HCT116 (cell line): ENCODE measurements around the gene MRTFB. TPM values are rescaled to one million over a fixed set of nuclear protein-coding genes. Genes with fewer than 3 reads are reported as not detected.

ENCODE experiments used
- ATAC-seq: fragments of 200-7000 bp; cut with Tn5 transposase; 2 replicates; pipeline ENCODE4 v1.9.1; 2020; ENCODE audit warnings: mild to moderate bottlenecking, moderate library complexity
- BruUV-seq: library from RNA; stranded (reverse); fragments of 400-500 nt; replicated peaks from 2 replicates; lab custom pipeline; 2021; lab: Mats Ljungman, UMichigan
- CTCF ChIA-PET: fragments of 300-600 bp; sonication (Branson Sonifier 250); formaldehyde crosslinking; loops from one replicate; lab custom pipeline; 2021; ENCODE audit warnings: antibody characterized with exemption; lab: Charles Lee
- POLR2A ChIA-PET: fragments of 300-600, 350-600 bp; sonication (Branson Sonifier 250); formaldehyde crosslinking; loops from one replicate; lab custom pipeline; 2021; ENCODE audit warnings: antibody characterized with exemption; lab: Charles Lee
- RAD21 ChIA-PET, 2 experiments: fragments of 300-600 bp; sonication (Branson Sonifier 250); formaldehyde crosslinking; loops; one replicate each; lab custom pipeline; 2023; ENCODE audit warnings: low total read pairs in 2 of 2; ENCODE audit not compliant: uncharacterized antibody in 2 of 2, unreplicated experiment in 2 of 2, low non-redundant PET in 1 of 2; lab: Charles Lee
- DNase-seq: peaks from one replicate; pipeline ENCODE4 v3.0.0-alpha.2; 2010; ENCODE audit warnings: low read depth, low spot score
- H2AFZ ChIP-seq: fragments of 200-600 bp; shearing (Covaris generic), sonication (generic); 2 replicates; pipeline ENCODE4 v1.6.1; 2017; ENCODE audit warnings: low read depth, mixed run types, mixed read lengths, antibody characterized with exemption, low read length; ENCODE audit not compliant: poor library complexity, severe bottlenecking
- H3K27ac ChIP-seq: 2 replicates; pipeline ENCODE4 v1.5.1; 2012; ENCODE audit warnings: low read depth, low read length
- H3K27me3 ChIP-seq: fragments of 200-600 bp; sonication (generic); 2 replicates; pipeline ENCODE4 v1.6.1; 2016; ENCODE audit warnings: mixed run types, low read length, mixed read lengths; ENCODE audit not compliant: insufficient read depth
- H3K36me3 ChIP-seq, 2 experiments: fragments of 200-500 bp in 1 of 2; fragments of 200-600 bp in 1 of 2; sonication (Bioruptor generic) in 1 of 2; sonication (generic) in 1 of 2; 2 replicates each; pipeline versions ENCODE4 v1.5.1 to v1.6.1; 2014 to 2016; ENCODE audit warnings: low read length in 2 of 2, inconsistent platforms in 1 of 2, mixed read lengths in 1 of 2, mixed run types in 1 of 2; ENCODE audit not compliant: insufficient read depth in 2 of 2, control insufficient read depth in 1 of 2
- H3K4me1 ChIP-seq, 2 experiments: fragments of 200-600 bp in 1 of 2; sonication (generic) in 1 of 2; 2 replicates each; pipeline versions ENCODE4 v1.5.1 to v1.6.1; 2012 to 2017; ENCODE audit warnings: low read length in 2 of 2, inconsistent platforms in 1 of 2, mild to moderate bottlenecking in 1 of 2, mixed read lengths in 1 of 2, mixed run types in 1 of 2, moderate library complexity in 1 of 2; ENCODE audit not compliant: insufficient read depth in 2 of 2, control insufficient read depth in 1 of 2
- H3K4me2 ChIP-seq: fragments of 200-600 bp; sonication (generic); 2 replicates; pipeline ENCODE4 v1.6.1; 2017; ENCODE audit warnings: mixed run types, low read length, mixed read lengths
- H3K4me3 ChIP-seq, 2 experiments: fragments of 200-600 bp in 1 of 2; sonication (generic) in 1 of 2; replicated peaks in 1 of 2; 2 replicates each; pipeline ENCODE4 v1.5.1; 2011 to 2016; ENCODE audit warnings: low read length in 2 of 2, control low read depth in 1 of 2, low read depth in 1 of 2, mild to moderate bottlenecking in 1 of 2, mixed read lengths in 1 of 2, mixed run types in 1 of 2
- H3K79me2 ChIP-seq: fragments of 200-600 bp; sonication (generic); 2 replicates; pipeline ENCODE4 v1.6.1; 2017; ENCODE audit warnings: mild to moderate bottlenecking, mixed run types, low read length, moderate library complexity, mixed read lengths; ENCODE audit not compliant: insufficient read depth
- H3K9ac ChIP-seq: fragments of 200-600 bp; sonication (generic); 2 replicates; pipeline ENCODE4 v1.6.1; 2016; ENCODE audit warnings: low read length, mixed read lengths
- H3K9me2 ChIP-seq: fragments of 200-600 bp; sonication (generic), shearing (Covaris generic); 2 replicates; pipeline ENCODE4 v1.6.1; 2017; ENCODE audit warnings: mixed run types, mild to moderate bottlenecking, moderate library complexity; ENCODE audit not compliant: insufficient read depth
- H3K9me3 ChIP-seq, 2 experiments: fragments of 200-500 bp in 1 of 2; fragments of 200-600 bp in 1 of 2; sonication (Bioruptor generic) in 1 of 2; sonication (generic) in 1 of 2; 2 replicates each; pipeline ENCODE4 v1.6.1; 2014 to 2017; ENCODE audit warnings: low read length in 2 of 2, mixed read lengths in 2 of 2, inconsistent platforms in 1 of 2, low read depth in 1 of 2, mild to moderate bottlenecking in 1 of 2, mixed run types in 1 of 2, moderate library complexity in 1 of 2; ENCODE audit not compliant: control insufficient read depth in 1 of 2, insufficient read depth in 1 of 2
- H4K20me1 ChIP-seq: fragments of 200-600 bp; sonication (generic), shearing (Covaris generic); 2 replicates; pipeline ENCODE4 v1.6.1; 2017; ENCODE audit warnings: mixed run types, mild to moderate bottlenecking, moderate library complexity; ENCODE audit not compliant: insufficient read depth
- ATF3 ChIP-seq: IDR thresholded peaks from 2 replicates; pipeline ENCODE4 v1.6.1; 2012
- CBX3 ChIP-seq: IDR thresholded peaks from 2 replicates; pipeline ENCODE4 v1.6.1; 2012; ENCODE audit warnings: low read depth
- CEBPB ChIP-seq: IDR thresholded peaks from 2 replicates; pipeline ENCODE4 v1.6.1; 2012; ENCODE audit warnings: low read depth
- EGR1 ChIP-seq: IDR thresholded peaks from 2 replicates; pipeline ENCODE4 v1.6.1; 2012; ENCODE audit warnings: low read depth
- ELF1 ChIP-seq: IDR thresholded peaks from 2 replicates; pipeline ENCODE4 v1.6.1; 2012; ENCODE audit warnings: low read depth, borderline replicate concordance
- EZH2 ChIP-seq: fragments of 200-600 bp; sonication (generic); IDR thresholded peaks from 2 replicates; pipeline ENCODE4 v1.6.1; 2017; ENCODE audit warnings: antibody characterized with exemption, mixed run types
- EZH2phosphoT487 ChIP-seq: fragments of 200-600 bp; IDR thresholded peaks from 2 replicates; pipeline ENCODE4 v1.6.1; 2018; ENCODE audit warnings: antibody characterized with exemption, borderline replicate concordance
- JUND ChIP-seq: IDR thresholded peaks from 2 replicates; pipeline ENCODE4 v1.6.1; 2012
- MAX ChIP-seq: IDR thresholded peaks from 2 replicates; pipeline ENCODE4 v1.6.1; 2012
- POLR2A ChIP-seq: IDR thresholded peaks from 2 replicates; pipeline ENCODE4 v1.7.0; 2011; ENCODE audit warnings: borderline replicate concordance; ENCODE audit not compliant: insufficient read depth, insufficient read length; ENCODE audit errors: extremely low read depth
- POLR2AphosphoS5 ChIP-seq: IDR thresholded peaks from 2 replicates; pipeline ENCODE4 v1.6.1; 2011; ENCODE audit warnings: mild to moderate bottlenecking, low read depth, low read length, moderate library complexity
- RAD21 ChIP-seq: IDR thresholded peaks from 2 replicates; pipeline ENCODE4 v1.6.1; 2012; ENCODE audit warnings: low read depth, mild to moderate bottlenecking
- REST ChIP-seq: IDR thresholded peaks from 2 replicates; pipeline ENCODE4 v1.6.1; 2012; ENCODE audit warnings: low read depth
- SIN3A ChIP-seq: IDR thresholded peaks from 2 replicates; pipeline ENCODE4 v1.6.1; 2012; ENCODE audit warnings: low read depth
- SP1 ChIP-seq: IDR thresholded peaks from 2 replicates; pipeline ENCODE4 v1.6.1; 2012; ENCODE audit warnings: low read depth
- SRF ChIP-seq: IDR thresholded peaks from 2 replicates; pipeline ENCODE4 v1.6.1; 2012; ENCODE audit warnings: low read depth
- TCF7L2 ChIP-seq: IDR thresholded peaks from 2 replicates; pipeline ENCODE4 v1.7.0; 2011; ENCODE audit warnings: borderline replicate concordance, inconsistent platforms; ENCODE audit not compliant: insufficient read depth, insufficient read length; ENCODE audit errors: extremely low read depth
- YY1 ChIP-seq: IDR thresholded peaks from 2 replicates; pipeline ENCODE4 v1.6.1; 2011; ENCODE audit warnings: low read length, low read depth, moderate library complexity, mild to moderate bottlenecking; ENCODE audit not compliant: insufficient replicate concordance; ENCODE audit errors: extremely low read depth
- ZBTB33 ChIP-seq: IDR thresholded peaks from 2 replicates; pipeline ENCODE4 v1.6.1; 2011; ENCODE audit warnings: mild to moderate bottlenecking, low read length, moderate library complexity; ENCODE audit not compliant: insufficient replicate concordance; ENCODE audit errors: extremely low read depth
- ZFX ChIP-seq: fragments of 450-650 bp; IDR thresholded peaks from 2 replicates; pipeline ENCODE4 v1.6.1; 2017
- ZNF274 ChIP-seq: fragments of 200-500 bp; sonication (Bioruptor generic); IDR thresholded peaks from 2 replicates; pipeline ENCODE4 v1.6.1; 2014; ENCODE audit warnings: mild to moderate bottlenecking, low read depth, low read length, inconsistent platforms
- intact Hi-C: fragments of 100-400 bp; cut with micrococcal nuclease; formaldehyde crosslinking; loops from 2 replicates; pipeline ENCODE4 v1.10.0; 2022
- total RNA-seq: library from RNA; stranded (reverse); gene quantifications from one replicate; pipeline ENCODE4 v1.2.1, GENCODE V29; 2021; ENCODE audit not compliant: unreplicated experiment

The MRTFB gene
- total RNA-seq, 1 experiment from 2014 or later, result 39.0 TPM

GRCh38 chr16:14285513-14286367, 214.6 kb downstream of the MRTFB start:
- H3K9ac ChIP-seq, result peak overlapping the region; percentile 59
- ChIA-PET RAD21 (interaction anchor here (0.6 to 2.3 kb wide), 8 partner anchors 100 to 366 kb away, joined by 3 to 8 read pairs (median 4); partner anchors contain the start of gene ERCC4 (in 2 of the 2)), CTCF (interaction anchor here (0.5 to 3.5 kb wide), 7 partner anchors 36 to 389 kb away, joined by 3 to 43 read pairs (median 4); partner anchors contain the start of gene ERCC4), POLR2A (interaction anchor here (1.3 to 1.4 kb wide), 2 partner anchors 362 to 366 kb away, joined by 3 to 8 read pairs; partner anchors contain the start of gene ERCC4)
- intact Hi-C loops, result loop anchor here (1.0 to 5.0 kb wide), 3 partner anchors 242 to 366 kb away; no protein-coding TSS in a partner anchor
- peak overlapping the region; percentile 94 for H2AFZ ChIP-seq
- ATAC-seq (peak; percentile 90), DNase-seq (peak; percentile 82)
- peaks cover 3 to 9% of the 10 kb centered on the region in 2 experiments; a peak in 2 of 4 replicates for H3K4me1 ChIP-seq
- H3K27ac ChIP-seq, result peak overlapping the region; percentile 66
- H3K4me2 ChIP-seq, result peak overlapping the region; percentile 79
- H3K79me2 ChIP-seq, result no peaks in the 10 kb centered on the region
- peaks cover 10 to 11% of the 10 kb centered on the region in 2 experiments; a peak in 3 of 4 replicates for H3K9me3 ChIP-seq
- H3K4me3 ChIP-seq, result peak overlapping the region; percentile 64 to 66
- H3K9me2 ChIP-seq, result no peaks in the 10 kb centered on the region
- no peaks in the 10 kb centered on the region for H3K27me3 ChIP-seq
- TSS peak; percentile 95 for BruUV-seq
- no peaks in the 10 kb centered on the region for H3K36me3 ChIP-seq
- no peaks in the 10 kb centered on the region for H4K20me1 ChIP-seq
- TF ChIP-seq SRF (no peak), EGR1 (no peak), POLR2AphosphoS5 (peak; percentile 48), CEBPB (no peak), ZFX (no peak), ZNF274 (no peak), RAD21 (no peak; the same call in 1 of the 2 replicates), SP1 (no peak), REST (no peak), ELF1 (no peak), TCF7L2 (no peak), ZBTB33 (peak; percentile 67), POLR2A (no peak), ATF3 (peak; percentile 99), JUND (no peak), EZH2 (no peak), SIN3A (no peak), EZH2phosphoT487 (no peak), YY1 (no peak), CBX3 (peak; percentile 95), MAX (peak; percentile 82; the same call in 1 of the 2 replicates)
